Mesenchymal stem cell (in vitro differentiated cells and primary cell): Measurements from ENCODE around the gene LLGL2.

Experiments used
- DNase-seq: peaks from one replicate; pipeline ENCODE4 v3.0.0-alpha.2; 2013
- H2AFZ ChIP-seq: one replicate; pipeline ENCODE4 v1.6.1; 2013; ENCODE audit warnings: low read depth, mild to moderate bottlenecking, control low read depth, inconsistent platforms, low read length, moderate library complexity
- H2AK5ac ChIP-seq: 2 replicates; pipeline ENCODE4 v1.6.1; 2013; ENCODE audit warnings: low read length, moderate library complexity, mild to moderate bottlenecking, inconsistent platforms; ENCODE audit not compliant: severe bottlenecking
- H2BK120ac ChIP-seq: one replicate; pipeline ENCODE4 v1.6.1; 2013; ENCODE audit warnings: low read depth, mild to moderate bottlenecking, inconsistent platforms, low read length, moderate library complexity
- H2BK12ac ChIP-seq, 2 experiments: one replicate each; pipeline ENCODE4 v1.6.1; 2013; ENCODE audit warnings: inconsistent platforms in 2 of 2, low read length in 2 of 2, mild to moderate bottlenecking in 2 of 2, moderate library complexity in 2 of 2, control low read depth in 1 of 2
- H2BK15ac ChIP-seq: one replicate; pipeline ENCODE4 v1.6.1; 2013; ENCODE audit warnings: mild to moderate bottlenecking, low read depth, inconsistent platforms; ENCODE audit not compliant: poor library complexity, severe bottlenecking
- H2BK5ac ChIP-seq: 2 replicates; pipeline ENCODE4 v1.6.1; 2013; ENCODE audit warnings: low read depth, mild to moderate bottlenecking, low read length, control low read depth, inconsistent platforms; ENCODE audit not compliant: poor library complexity, severe bottlenecking
- H3K14ac ChIP-seq, 2 experiments: one replicate each; pipeline ENCODE4 v1.6.1; 2013; ENCODE audit warnings: inconsistent platforms in 2 of 2, low read length in 2 of 2, control low read depth in 1 of 2, mild to moderate bottlenecking in 1 of 2, moderate library complexity in 1 of 2
- H3K18ac ChIP-seq, 2 experiments: one replicate each; pipeline ENCODE4 v1.6.1; 2013; ENCODE audit warnings: inconsistent platforms in 2 of 2, low read length in 2 of 2, control low read depth in 1 of 2, low read depth in 1 of 2, mild to moderate bottlenecking in 1 of 2
- H3K23ac ChIP-seq, 2 experiments: one replicate each; pipeline ENCODE4 v1.6.1; 2013; ENCODE audit warnings: inconsistent platforms in 2 of 2, low read length in 2 of 2, mild to moderate bottlenecking in 2 of 2, moderate library complexity in 2 of 2, control low read depth in 1 of 2
- H3K27ac ChIP-seq: 2 replicates; pipeline ENCODE4 v1.5.1; 2013; ENCODE audit warnings: mild to moderate bottlenecking, moderate library complexity, low read length, control low read depth, inconsistent platforms; ENCODE audit not compliant: poor library complexity, severe bottlenecking
- H3K27me3 ChIP-seq, 2 experiments: 2 replicates each; pipeline versions ENCODE4 v1.6.1 to v1.7.0; 2013; ENCODE audit warnings: low read length in 2 of 2, mild to moderate bottlenecking in 2 of 2, moderate library complexity in 2 of 2, control low read depth in 1 of 2, inconsistent platforms in 1 of 2; ENCODE audit not compliant: control insufficient read depth in 1 of 2, insufficient read depth in 1 of 2
- H3K36me3 ChIP-seq, 2 experiments: 2 replicates each; pipeline versions ENCODE4 v1.6.1 to v1.7.0; 2013; ENCODE audit warnings: low read length in 2 of 2, control low read depth in 1 of 2, inconsistent platforms in 1 of 2, low read depth in 1 of 2, mild to moderate bottlenecking in 1 of 2; ENCODE audit not compliant: insufficient read depth in 2 of 2, control insufficient read depth in 1 of 2
- H3K4ac ChIP-seq, 2 experiments: one replicate each; pipeline ENCODE4 v1.6.1; 2013; ENCODE audit warnings: inconsistent platforms in 2 of 2, low read length in 2 of 2, mild to moderate bottlenecking in 2 of 2, moderate library complexity in 2 of 2, control low read depth in 1 of 2, low read depth in 1 of 2
- H3K4me1 ChIP-seq: 2 replicates; pipeline ENCODE4 v1.6.1; 2013; ENCODE audit warnings: low read depth, low read length, control low read depth; ENCODE audit not compliant: control insufficient read depth, insufficient read depth
- H3K4me2 ChIP-seq: 2 replicates; pipeline ENCODE4 v1.6.1; 2013; ENCODE audit warnings: low read length, mild to moderate bottlenecking, inconsistent platforms; ENCODE audit not compliant: poor library complexity, severe bottlenecking
- H3K4me3 ChIP-seq, 2 experiments: 2 replicates each; pipeline versions ENCODE4 v1.5.1 to v1.7.0; 2013; ENCODE audit warnings: low read length in 2 of 2, mild to moderate bottlenecking in 2 of 2, control low read depth in 1 of 2, low read depth in 1 of 2; ENCODE audit not compliant: insufficient read depth in 1 of 2
- H3K79me1 ChIP-seq: replicated peaks from 2 replicates; pipeline ENCODE4 v1.6.1; 2013; ENCODE audit warnings: mild to moderate bottlenecking, control low read depth, low read length, inconsistent platforms; ENCODE audit not compliant: poor library complexity, severe bottlenecking
- H3K9ac ChIP-seq: 2 replicates; pipeline ENCODE4 v1.7.0; 2013; ENCODE audit warnings: mild to moderate bottlenecking, low read length, moderate library complexity
- H3K9me3 ChIP-seq: 2 replicates; pipeline ENCODE4 v1.7.0; 2013; ENCODE audit warnings: mild to moderate bottlenecking, low read length; ENCODE audit not compliant: control insufficient read depth
- H4K8ac ChIP-seq: one replicate; pipeline ENCODE4 v1.6.1; 2013; ENCODE audit warnings: inconsistent platforms, mild to moderate bottlenecking, low read length, moderate library complexity
- H4K91ac ChIP-seq: one replicate; pipeline ENCODE4 v1.6.1; 2013; ENCODE audit warnings: mild to moderate bottlenecking, low read length, inconsistent platforms
- WGBS: methylation state at CpG from one replicate; pipeline ENCODE4 v1.1.7; 2013; ENCODE audit warnings: mixed read lengths; 5-methylcytosine and 5-hydroxymethylcytosine counted together

The LLGL2 gene

GRCh38 chr17:75504347-75505151 lies 20.9 kb upstream of the LLGL2 start:
- Histone ChIP-seq H3K27me3 (no peaks in the 10 kb centered on the region), H3K9ac (no peak overlapping the region), H2BK120ac (no peak overlapping the region), H2BK5ac (no peak overlapping the region), H3K23ac (no peak overlapping the region), H3K4me1 (peaks cover 18% of the 10 kb centered on the region), H2BK15ac (no peak overlapping the region), H3K79me1 (peaks cover 14% of the 10 kb centered on the region), H2BK12ac (no peak overlapping the region), H3K9me3 (no peaks in the 10 kb centered on the region), H2AFZ (no peak overlapping the region), H4K8ac (no peak overlapping the region), H3K18ac (no peak overlapping the region), H3K14ac (no peak overlapping the region), H3K36me3 (peaks cover 39 to 100% of the 10 kb centered on the region in 2 experiments), H3K4me2 (no peak overlapping the region), H3K4ac (no peak overlapping the region), H3K27ac (no peak overlapping the region), H4K91ac (no peak overlapping the region), H3K4me3 (no peak overlapping the region), H2AK5ac (no peak overlapping the region)
- DNase-seq: peak; percentile 11
- 91% methylated on average over 30 of the region's 32 CpGs for whole genome bisulfite sequencing

GRCh38 chr17:75505152-75505409 lies 20.4 kb upstream of the LLGL2 start:
- Histone ChIP-seq H3K27ac (no peak overlapping the region), H3K79me1 (peaks cover 19% of the 10 kb centered on the region), H2AFZ (no peak overlapping the region), H3K4me2 (no peak overlapping the region), H3K18ac (no peak overlapping the region), H3K27me3 (no peaks in the 10 kb centered on the region), H3K23ac (no peak overlapping the region), H3K9ac (no peak overlapping the region), H4K8ac (no peak overlapping the region), H4K91ac (no peak overlapping the region), H3K36me3 (peaks cover 39 to 100% of the 10 kb centered on the region in 2 experiments), H3K4ac (no peak overlapping the region), H3K4me3 (no peak overlapping the region), H2BK15ac (no peak overlapping the region), H2BK12ac (no peak overlapping the region), H3K9me3 (no peaks in the 10 kb centered on the region), H2AK5ac (no peak overlapping the region), H3K4me1 (peaks cover 18% of the 10 kb centered on the region), H2BK120ac (no peak overlapping the region), H2BK5ac (no peak overlapping the region), H3K14ac (no peak overlapping the region)
- 88% methylated on average over 4 of the region's 4 CpGs for WGBS
- no peak for DNase-seq

GRCh38 chr17:75505640-75506039 lies 19.9 kb upstream of the LLGL2 start:
- no peak overlapping the region for H3K9ac ChIP-seq
- H4K91ac ChIP-seq: no peak overlapping the region
- H2AK5ac ChIP-seq: no peak overlapping the region
- DNase-seq: no peak
- H3K4me1 ChIP-seq: peaks cover 18% of the 10 kb centered on the region
- no peak overlapping the region for H3K23ac ChIP-seq
- no peaks in the 10 kb centered on the region for H3K27me3 ChIP-seq
- no peak overlapping the region for H3K14ac ChIP-seq
- H2BK5ac ChIP-seq: no peak overlapping the region
- no peak overlapping the region for H3K27ac ChIP-seq
- no peak overlapping the region for H3K4me2 ChIP-seq
- WGBS: 91% methylated on average over 15 of the region's 15 CpGs
- H2AFZ ChIP-seq: no peak overlapping the region
- no peak overlapping the region for H3K4me3 ChIP-seq
- H2BK15ac ChIP-seq: no peak overlapping the region
- H3K36me3 ChIP-seq: peaks cover 37 to 97% of the 10 kb centered on the region in 2 experiments
- H3K18ac ChIP-seq: no peak overlapping the region
- peaks cover 22% of the 10 kb centered on the region for H3K79me1 ChIP-seq
- no peak overlapping the region for H2BK120ac ChIP-seq
- H3K4ac ChIP-seq: no peak overlapping the region
- H3K9me3 ChIP-seq: no peaks in the 10 kb centered on the region
- H4K8ac ChIP-seq: no peak overlapping the region
- H2BK12ac ChIP-seq: no peak overlapping the region

- Histone ChIP-seq H3K4me3 (no peak overlapping the region), H2AFZ (no peak overlapping the region), H4K91ac (no peak overlapping the region), H4K8ac (no peak overlapping the region), H3K18ac (no peak overlapping the region), H3K36me3 (peaks cover 32 to 92% of the 10 kb centered on the region in 2 experiments), H3K4me2 (no peak overlapping the region), H2BK12ac (no peak overlapping the region), H3K23ac (no peak overlapping the region), H3K9ac (no peak overlapping the region), H3K27me3 (no peaks in the 10 kb centered on the region), H3K4me1 (peaks cover 18% of the 10 kb centered on the region), H3K14ac (no peak overlapping the region), H2BK5ac (no peak overlapping the region), H2BK15ac (no peak overlapping the region), H3K4ac (no peak overlapping the region), H3K9me3 (no peaks in the 10 kb centered on the region), H2AK5ac (no peak overlapping the region), H3K79me1 (peaks cover 22% of the 10 kb centered on the region), H2BK120ac (no peak overlapping the region), H3K27ac (no peak overlapping the region)
- 96% methylated on average over 21 of the region's 21 CpGs for WGBS
- no peak for DNase-seq
Observed at GRCh38 chr17:75506134-75506533, 19.4 kb upstream of the LLGL2 start.
